Activated T-cell treated with anti-CD3 and anti-CD28 coated beads, Interleukin-2, amount 50 U/mL, for 24 hours (primary cell): ENCODE results near the gene C19orf44.
"Not testable (repeated sequence)": the region's sequence is repeated elsewhere in the genome, so short reads cannot be mapped to it uniquely, and the experiment has no call there.

Experiments used
- DNase-seq: peaks from one replicate; pipeline ENCODE4 v3.0.0-alpha.2; 2020
- H3K27ac Mint-ChIP-seq: 2 replicates; pipeline ENCODE4 v1.8.0; 2020; ENCODE audit warnings: mild to moderate bottlenecking, mixed read lengths
- H3K27me3 Mint-ChIP-seq: 2 replicates; pipeline ENCODE4 v1.8.0; 2020; ENCODE audit warnings: mixed read lengths
- H3K36me3 Mint-ChIP-seq: 2 replicates; pipeline ENCODE4 v1.8.0; 2020; ENCODE audit warnings: low read depth, mixed read lengths
- H3K4me1 Mint-ChIP-seq: 2 replicates; pipeline ENCODE4 v1.8.0; 2020; ENCODE audit warnings: low read depth, mixed read lengths
- H3K4me3 Mint-ChIP-seq: 2 replicates; pipeline ENCODE4 v1.8.0; 2020; ENCODE audit warnings: mild to moderate bottlenecking, moderate library complexity, mixed read lengths
- H3K9me3 Mint-ChIP-seq: 2 replicates; pipeline ENCODE4 v1.8.0; 2020; ENCODE audit warnings: mixed read lengths

C19orf44 gene

DNA sequence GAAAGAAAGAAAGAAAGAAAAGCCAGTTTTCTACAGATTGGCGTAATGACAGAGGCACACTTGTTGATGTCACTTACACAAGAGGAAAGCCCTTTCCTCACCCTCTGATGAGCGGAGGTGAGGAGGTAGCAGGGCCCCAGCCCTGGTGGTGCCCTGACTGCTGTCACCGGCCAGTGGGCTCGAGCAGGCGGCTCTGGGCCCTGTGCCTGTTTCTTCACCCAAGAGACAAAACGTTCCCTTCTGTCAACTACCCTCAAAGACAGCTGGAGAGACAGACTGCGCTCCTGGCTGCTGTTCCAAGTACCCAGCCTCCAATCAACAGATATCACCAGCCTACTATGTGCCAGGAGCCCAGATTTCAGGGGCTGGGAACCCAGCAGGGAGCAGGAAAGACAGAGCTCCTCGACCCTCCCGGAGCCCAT, 34.6 kb upstream of the C19orf44 start:
- no peak overlapping the region for H3K4me3 Mint-ChIP-seq
- H3K27me3 Mint-ChIP-seq = no peaks in the 10 kb centered on the region
- no peak for DNase-seq
- no peak overlapping the region for H3K27ac Mint-ChIP-seq
- peaks cover 78% of the 10 kb centered on the region for H3K4me1 Mint-ChIP-seq
- H3K36me3 Mint-ChIP-seq = peaks cover 19% of the 10 kb centered on the region
- H3K9me3 Mint-ChIP-seq = no peaks in the 10 kb centered on the region

DNA sequence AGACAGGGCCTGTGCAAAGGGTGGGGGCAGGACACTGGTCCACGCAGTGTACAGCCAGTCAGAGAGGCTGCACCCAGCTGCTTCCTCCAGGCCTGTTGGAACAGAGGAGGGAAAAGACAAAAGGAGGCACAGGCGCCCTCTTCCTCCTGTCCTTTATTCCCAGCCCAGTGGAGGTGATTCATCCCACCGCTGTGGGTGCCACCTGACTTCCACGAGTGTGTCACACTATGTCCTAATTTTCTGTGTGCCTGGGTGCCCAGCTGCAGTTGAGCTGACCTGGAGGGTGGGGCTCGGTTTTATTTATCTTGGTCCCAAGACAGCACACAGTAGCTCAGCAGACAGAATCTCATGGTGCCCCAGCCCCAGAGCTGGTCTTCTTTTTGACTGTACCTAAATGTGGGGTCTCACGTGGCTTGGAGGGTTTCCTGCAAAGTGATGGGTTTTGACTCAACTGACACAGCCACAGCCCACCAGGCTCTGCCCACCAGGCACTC, 33.4 kb upstream of the C19orf44 start:
- Mint-ChIP-seq H3K4me3 (no peak overlapping the region), H3K36me3 (peaks cover 21% of the 10 kb centered on the region), H3K27me3 (no peaks in the 10 kb centered on the region), H3K9me3 (no peaks in the 10 kb centered on the region), H3K4me1 (peaks cover 73% of the 10 kb centered on the region), H3K27ac (no peak overlapping the region)
- DNase-seq = no peak

DNA sequence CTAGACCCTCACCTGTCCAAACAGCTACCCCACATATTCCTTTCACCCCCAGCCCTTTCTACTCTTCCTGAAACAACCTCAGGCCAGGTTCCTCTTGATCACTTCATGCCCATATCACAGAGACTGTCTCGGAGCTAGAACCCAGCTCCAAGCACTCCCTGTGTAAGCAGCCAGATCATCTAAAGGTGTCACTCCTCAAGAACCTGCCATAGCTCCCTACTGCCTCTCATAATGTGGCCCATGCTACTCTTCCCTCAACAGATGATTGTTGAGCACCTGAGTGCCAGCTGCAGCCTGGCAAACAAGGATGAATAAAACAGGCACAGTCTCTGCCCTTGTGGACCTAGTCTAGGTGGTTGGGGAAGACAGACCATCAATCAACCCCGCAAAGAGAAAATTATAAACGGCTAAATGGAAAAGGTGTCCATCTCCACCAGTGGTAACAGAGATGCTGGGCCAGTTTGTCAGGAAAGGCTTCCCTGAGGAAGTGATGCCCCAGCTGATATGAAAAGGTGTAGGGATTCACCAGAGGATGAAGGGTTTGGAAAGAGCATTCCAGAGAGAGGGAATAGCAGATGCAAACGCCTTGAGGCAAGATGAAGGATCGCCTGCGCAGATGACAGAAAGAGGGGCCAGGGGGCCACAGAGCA, 32.7 kb upstream of the C19orf44 start:
- Mint-ChIP-seq H3K36me3 (peaks cover 21% of the 10 kb centered on the region), H3K4me1 (peaks cover 70% of the 10 kb centered on the region), H3K4me3 (no peak overlapping the region), H3K9me3 (no peaks in the 10 kb centered on the region), H3K27me3 (no peaks in the 10 kb centered on the region), H3K27ac (peak overlapping the region; percentile 46)
- no peak for DNase-seq

DNA sequence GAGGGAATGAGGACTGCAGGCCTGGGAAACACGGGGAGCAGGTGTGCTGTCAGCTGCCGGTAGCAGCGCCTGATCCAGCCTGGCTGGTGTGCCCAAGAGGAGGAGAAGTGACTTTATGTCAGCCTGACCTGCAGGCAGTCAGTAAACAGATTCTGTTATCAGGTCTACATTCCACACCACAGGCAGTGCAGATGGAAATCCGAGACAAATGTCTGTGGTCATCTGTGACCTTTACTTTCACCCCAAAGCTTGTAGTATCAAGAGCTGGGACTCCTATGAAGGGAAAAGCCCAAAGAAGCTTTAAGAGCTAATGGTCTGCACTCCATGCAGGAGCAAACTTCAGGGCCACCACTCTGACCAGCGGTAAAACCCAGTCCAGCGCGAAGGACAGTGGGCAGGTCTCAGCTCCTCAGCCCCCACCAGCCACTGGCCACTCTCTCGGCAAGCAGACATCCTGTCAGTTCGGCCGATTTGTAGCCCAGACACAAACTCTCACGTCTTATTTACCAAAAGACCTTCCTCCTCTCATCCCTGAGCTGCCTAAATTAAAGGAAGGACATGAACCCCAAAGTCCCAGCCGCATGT, 32.1 kb upstream of the C19orf44 start:
- peaks cover 70% of the 10 kb centered on the region for H3K4me1 Mint-ChIP-seq
- H3K4me3 Mint-ChIP-seq = no peak overlapping the region
- no peak overlapping the region for H3K27ac Mint-ChIP-seq
- H3K27me3 Mint-ChIP-seq = no peaks in the 10 kb centered on the region
- no peaks in the 10 kb centered on the region for H3K9me3 Mint-ChIP-seq
- peaks cover 23% of the 10 kb centered on the region for H3K36me3 Mint-ChIP-seq
- DNase-seq = no peak

DNA sequence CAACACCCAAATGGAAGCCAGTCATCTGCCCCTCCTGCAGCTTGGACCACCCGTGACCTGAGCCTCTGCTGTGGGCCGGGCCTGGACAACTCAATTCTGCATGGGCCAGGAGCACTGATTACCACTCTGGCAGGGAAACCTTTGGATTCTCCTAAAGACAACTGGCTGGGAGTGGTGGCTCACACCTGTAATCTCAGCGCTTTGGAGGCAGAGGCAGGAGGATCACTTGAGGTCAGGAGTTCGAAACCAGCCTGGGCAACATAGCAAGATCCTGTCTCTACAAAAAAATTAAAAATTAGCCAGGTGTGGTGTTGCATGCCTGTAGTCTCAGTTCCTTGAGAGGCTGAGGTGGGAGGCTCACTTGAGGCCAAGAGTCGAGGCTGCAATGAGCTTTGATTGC, 31.0 kb upstream of the C19orf44 start:
- Mint-ChIP-seq H3K36me3 (peaks cover 26% of the 10 kb centered on the region), H3K4me3 (no peak overlapping the region), H3K27me3 (no peaks in the 10 kb centered on the region), H3K9me3 (no peaks in the 10 kb centered on the region), H3K27ac (no peak overlapping the region), H3K4me1 (peaks cover 67% of the 10 kb centered on the region)
- no peak for DNase-seq

DNA sequence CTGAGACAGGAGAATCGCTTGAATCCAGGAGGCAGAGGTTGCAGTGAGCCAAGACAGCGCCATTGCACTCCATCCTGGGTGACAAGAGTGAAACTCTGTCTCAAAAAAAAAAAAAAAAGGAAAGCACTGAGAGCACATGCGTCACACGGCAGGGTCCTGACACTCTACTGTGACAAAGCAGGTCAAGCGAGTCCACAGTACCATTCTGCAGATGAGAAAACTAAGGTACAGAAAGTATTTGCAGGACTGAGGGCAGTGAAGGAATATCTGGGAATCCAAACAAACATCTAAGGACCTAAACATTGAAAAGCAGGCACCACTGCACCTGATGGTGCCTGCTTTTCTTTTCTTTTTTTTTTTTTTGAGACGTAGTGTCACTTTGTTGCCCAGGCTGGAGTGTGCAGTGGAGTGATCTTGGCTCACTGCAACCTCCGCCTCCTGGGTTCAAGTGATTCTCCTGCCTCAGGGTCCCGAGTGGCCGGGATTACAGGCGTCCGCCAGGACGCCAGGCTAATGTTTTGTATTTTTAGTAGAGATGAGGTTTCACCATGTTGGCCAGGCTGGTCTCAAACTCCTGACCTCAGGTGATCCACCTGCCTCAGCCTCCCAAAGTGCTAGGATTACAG, 29.3 kb upstream of the C19orf44 start:
- H3K4me3 Mint-ChIP-seq, DNase-seq, H3K27ac Mint-ChIP-seq, H3K27me3 Mint-ChIP-seq, H3K9me3 Mint-ChIP-seq: not testable (repeated sequence)
- H3K4me1 Mint-ChIP-seq = peaks cover 68% of the 10 kb centered on the region
- peaks cover 29% of the 10 kb centered on the region for H3K36me3 Mint-ChIP-seq

DNA sequence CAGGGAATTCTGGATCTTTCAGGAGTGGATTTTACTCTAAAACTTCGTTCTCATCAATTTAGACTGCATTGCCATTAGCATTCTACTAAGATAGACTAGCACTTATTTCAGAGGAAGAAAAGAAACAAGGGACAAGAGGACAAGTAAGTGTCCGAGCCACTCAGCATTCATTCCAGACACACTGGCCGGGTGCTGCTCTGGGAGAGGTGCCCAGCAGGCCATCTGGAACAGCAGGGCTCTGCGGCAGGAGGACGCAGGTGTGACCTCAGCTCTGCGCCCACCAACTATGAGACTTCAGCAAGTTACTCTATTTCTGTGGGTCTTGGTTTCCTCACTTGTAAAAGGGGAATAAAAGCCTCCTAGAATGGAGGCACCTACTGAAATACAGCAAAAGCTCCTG, 28.6 kb upstream of the C19orf44 start:
- H3K4me3 Mint-ChIP-seq = no peak overlapping the region
- no peak for DNase-seq
- no peaks in the 10 kb centered on the region for H3K27me3 Mint-ChIP-seq
- H3K36me3 Mint-ChIP-seq = peaks cover 27% of the 10 kb centered on the region
- peaks cover 64% of the 10 kb centered on the region for H3K4me1 Mint-ChIP-seq
- H3K27ac Mint-ChIP-seq = no peak overlapping the region
- H3K9me3 Mint-ChIP-seq = no peaks in the 10 kb centered on the region

DNA sequence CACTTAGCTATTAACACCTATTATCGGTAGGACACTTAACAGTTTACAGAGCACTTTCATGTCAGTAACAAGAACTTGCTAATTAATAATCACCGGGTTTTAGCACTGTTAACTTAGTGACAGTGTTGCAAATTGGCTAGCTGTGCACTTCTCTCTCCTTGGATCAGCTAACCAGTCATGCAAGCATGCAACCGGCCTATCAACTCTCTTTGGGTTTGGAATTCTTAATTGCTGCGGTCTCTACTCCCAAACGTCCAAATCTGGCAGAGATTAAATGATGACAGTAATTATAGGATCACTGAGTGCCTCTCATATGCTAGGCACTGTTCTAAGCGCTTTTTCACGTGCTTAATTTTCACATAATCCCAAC, 25.7 kb upstream of the C19orf44 start:
- H3K4me1 Mint-ChIP-seq = peaks cover 40% of the 10 kb centered on the region
- H3K9me3 Mint-ChIP-seq = no peaks in the 10 kb centered on the region
- peak overlapping the region; percentile 76 for H3K27ac Mint-ChIP-seq
- no peak for DNase-seq
- H3K36me3 Mint-ChIP-seq = peaks cover 15% of the 10 kb centered on the region
- no peaks in the 10 kb centered on the region for H3K27me3 Mint-ChIP-seq
- peak overlapping the region; percentile 89 for H3K4me3 Mint-ChIP-seq

DNA sequence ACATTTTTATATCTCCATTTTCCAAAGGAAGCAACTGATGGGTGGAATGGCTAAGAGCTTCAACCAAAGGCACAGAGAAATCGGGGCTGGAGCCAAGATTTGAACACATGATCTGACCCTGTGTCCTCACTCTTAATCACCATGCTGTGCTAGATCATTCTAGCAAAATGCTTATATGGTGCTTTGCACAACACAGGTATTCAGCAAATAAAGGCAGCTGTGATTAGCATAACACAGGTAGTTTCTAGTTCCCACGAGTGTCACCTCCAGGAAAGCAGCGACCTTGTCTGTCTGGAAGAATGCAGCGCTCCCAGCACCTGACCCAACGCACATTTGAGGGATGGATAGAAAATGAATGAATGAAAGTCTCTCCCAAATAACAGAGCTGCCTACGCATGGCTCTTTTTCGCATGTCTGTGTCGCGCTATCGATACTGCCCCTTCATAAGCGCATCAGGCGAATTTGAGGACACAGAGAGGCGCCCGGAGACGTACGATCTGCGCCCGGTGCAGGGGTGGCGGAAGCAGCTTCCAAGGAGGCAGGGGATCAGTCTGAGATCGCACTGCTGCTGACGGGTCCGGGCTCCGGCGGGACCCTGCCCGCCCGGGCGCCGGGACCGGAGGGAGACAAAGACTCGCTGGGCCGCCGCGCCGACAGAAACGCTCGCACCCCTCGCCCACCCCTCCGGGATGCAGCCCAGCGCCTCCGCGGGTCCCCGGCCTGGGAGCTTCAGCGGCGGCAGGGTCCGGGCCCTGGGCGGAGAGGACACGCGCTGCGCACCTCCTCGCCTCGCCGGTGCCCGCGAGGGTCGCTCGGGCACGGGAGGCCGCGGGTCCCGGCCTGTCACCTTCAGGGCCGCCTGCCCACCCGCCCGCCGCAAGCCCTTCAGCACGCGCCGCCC, 25.0 kb upstream of the C19orf44 start:
- no peaks in the 10 kb centered on the region for H3K27me3 Mint-ChIP-seq
- peaks cover 38% of the 10 kb centered on the region for H3K4me1 Mint-ChIP-seq
- H3K36me3 Mint-ChIP-seq = peaks cover 13% of the 10 kb centered on the region
- DNase-seq = no peak
- H3K4me3 Mint-ChIP-seq = peak overlapping the region; percentile 89
- H3K9me3 Mint-ChIP-seq = no peaks in the 10 kb centered on the region
- H3K27ac Mint-ChIP-seq = peak overlapping the region; percentile 76

DNA sequence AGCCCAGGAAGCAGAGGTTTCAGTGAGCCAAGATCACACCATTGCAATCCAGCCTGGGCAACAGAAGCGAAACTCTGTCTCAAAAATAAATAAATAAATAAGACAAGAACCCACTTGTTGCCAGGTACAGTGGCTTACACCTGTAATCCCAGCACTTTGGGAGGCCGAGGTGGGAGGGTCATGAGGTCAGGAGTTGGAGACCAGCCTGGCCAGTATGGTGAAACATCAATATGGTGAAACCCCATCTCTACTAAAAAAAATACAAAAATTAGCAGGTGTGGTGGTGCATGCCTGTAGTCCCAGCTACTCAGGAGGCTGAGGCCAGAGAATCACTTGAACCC, 23.7 kb upstream of the C19orf44 start:
- not testable (repeated sequence) for H3K9me3 Mint-ChIP-seq, DNase-seq, H3K27ac Mint-ChIP-seq, H3K27me3 Mint-ChIP-seq, H3K36me3 Mint-ChIP-seq
- Mint-ChIP-seq H3K4me1 (peaks cover 29% of the 10 kb centered on the region), H3K4me3 (peak overlapping the region; percentile 89)

DNA sequence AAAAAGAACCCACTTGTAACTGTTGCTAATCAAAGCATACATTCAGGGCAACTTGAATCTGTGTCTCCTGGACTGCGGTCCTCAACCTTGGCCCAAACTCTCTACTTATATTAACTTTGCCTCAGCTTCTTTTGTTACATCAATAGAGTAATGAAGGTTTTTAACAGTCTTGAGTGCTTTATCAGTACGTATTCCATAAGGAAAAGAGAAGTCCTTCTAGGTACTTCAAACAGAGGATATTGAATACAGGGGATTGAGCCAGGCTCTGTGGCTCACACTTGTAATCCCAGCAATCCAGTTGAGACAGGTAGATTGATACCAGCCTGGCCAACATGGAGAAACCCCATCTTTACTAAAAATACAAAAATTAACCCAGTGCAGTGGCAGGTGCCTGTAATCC, 23.2 kb upstream of the C19orf44 start:
- peaks cover 25% of the 10 kb centered on the region for H3K4me1 Mint-ChIP-seq
- H3K9me3 Mint-ChIP-seq = no peaks in the 10 kb centered on the region
- H3K27ac Mint-ChIP-seq = no peak overlapping the region
- H3K36me3 Mint-ChIP-seq = peaks cover 8% of the 10 kb centered on the region
- no peak for DNase-seq
- H3K27me3 Mint-ChIP-seq = no peaks in the 10 kb centered on the region
- no peak overlapping the region for H3K4me3 Mint-ChIP-seq

DNA sequence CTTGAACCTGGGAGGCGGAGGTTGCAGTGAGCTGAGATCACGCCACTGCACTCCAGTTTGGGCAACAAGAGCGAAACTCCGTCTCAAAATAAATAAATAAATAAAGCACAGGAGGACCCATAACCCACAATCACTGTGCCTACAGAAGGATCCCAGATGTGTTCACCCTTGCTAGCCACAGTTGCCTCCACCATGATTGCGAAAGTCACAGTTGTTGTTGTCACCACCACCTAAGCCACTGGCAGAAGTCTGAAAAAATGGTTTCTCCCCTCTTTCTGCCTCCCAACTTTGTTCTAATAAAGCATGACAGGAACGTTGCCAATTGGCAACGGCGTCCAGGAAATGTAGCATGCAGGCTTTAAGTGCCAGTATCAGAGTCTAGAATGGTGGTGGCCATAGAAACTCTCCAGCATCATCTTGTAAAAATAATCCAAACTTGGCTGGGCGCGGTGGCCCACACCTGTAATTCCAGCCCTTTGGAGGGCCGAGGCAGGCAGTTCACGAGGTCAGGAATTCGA, 22.3 kb upstream of the C19orf44 start:
- DNase-seq = no peak
- Mint-ChIP-seq H3K27me3 (no peaks in the 10 kb centered on the region), H3K9me3 (no peaks in the 10 kb centered on the region), H3K4me1 (peaks cover 19% of the 10 kb centered on the region), H3K36me3 (peaks cover 8% of the 10 kb centered on the region), H3K27ac (no peak overlapping the region), H3K4me3 (no peak overlapping the region)

DNA sequence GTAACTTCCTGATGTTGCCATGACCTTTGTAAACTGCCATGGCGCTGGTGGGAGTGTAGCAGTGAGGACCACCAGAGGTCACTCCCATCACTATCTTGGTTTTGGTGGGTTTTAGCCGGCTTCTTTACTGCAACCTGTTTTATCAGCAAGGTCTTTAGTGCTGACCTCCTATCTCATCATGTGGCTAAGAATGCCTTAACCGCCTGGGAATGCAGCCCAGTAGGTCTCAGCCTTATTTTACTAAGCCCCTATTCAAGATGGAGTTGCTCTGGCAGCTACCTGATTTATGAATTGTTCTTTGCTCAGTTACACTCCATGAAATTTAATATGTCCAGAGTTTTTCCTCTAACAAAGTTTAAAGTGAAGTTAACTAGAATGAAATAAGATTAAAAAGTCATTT, 19.8 kb upstream of the C19orf44 start:
- DNase-seq = no peak
- Mint-ChIP-seq H3K4me1 (no peaks in the 10 kb centered on the region), H3K27ac (no peak overlapping the region), H3K36me3 (no peaks in the 10 kb centered on the region), H3K9me3 (no peaks in the 10 kb centered on the region), H3K27me3 (no peaks in the 10 kb centered on the region), H3K4me3 (no peak overlapping the region)

DNA sequence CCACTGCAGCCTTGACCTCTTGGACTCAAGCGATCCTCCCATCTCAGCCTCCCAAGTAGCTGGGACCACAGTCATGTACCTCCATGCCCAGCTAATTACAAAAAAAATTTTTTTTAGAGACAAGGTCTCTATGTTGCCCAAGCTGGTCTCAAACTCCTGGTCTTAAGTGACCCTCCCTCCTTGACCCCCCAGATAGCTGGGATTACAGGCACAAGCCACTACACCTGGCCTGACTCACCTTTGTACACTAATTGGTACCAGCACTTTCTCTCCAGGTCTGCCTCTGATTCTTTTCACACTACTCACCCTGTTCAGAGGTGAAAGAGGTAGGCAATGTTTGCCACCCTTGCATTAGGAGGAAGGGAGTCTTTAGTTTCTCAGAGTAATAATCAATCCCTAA, 18.9 kb upstream of the C19orf44 start:
- Mint-ChIP-seq H3K36me3 (no peaks in the 10 kb centered on the region), H3K9me3 (no peaks in the 10 kb centered on the region), H3K4me1 (no peaks in the 10 kb centered on the region), H3K4me3 (no peak overlapping the region), H3K27me3 (no peaks in the 10 kb centered on the region), H3K27ac (no peak overlapping the region)
- no peak for DNase-seq
